Stimulated activated effector memory CD8-positive, alpha-beta T cell treated with anti-CD3 and anti-CD28 coated beads, Interleukin-12 subunit alpha, Interleukin-12 subunit beta, amount 100 ng/mL, for 72 hours (primary cell): ENCODE data around the gene TRIP12.
"Not testable (repeated sequence)": the region's sequence is repeated elsewhere in the genome, so short reads cannot be mapped to it uniquely, and the experiment has no call there.

Experiments
- ATAC-seq: fragments of 150-1000 bp; cut with Tn5 transposase; 2 replicates; pipeline ENCODE4 v1.10.0; 2021
- DNase-seq, 2 donors: peaks; one replicate each; pipeline ENCODE4 v3.0.0; 2021 to 2022; ENCODE audit warnings: low spot score in 2 of 2
- H3K27ac Mint-ChIP-seq: one replicate; pipeline ENCODE4 v1.8.0; 2022; ENCODE audit warnings: mild to moderate bottlenecking, mixed read lengths
- H3K36me3 Mint-ChIP-seq: one replicate; pipeline ENCODE4 v1.8.0; 2022; ENCODE audit warnings: mild to moderate bottlenecking, mixed read lengths
- H3K4me1 Mint-ChIP-seq: one replicate; pipeline ENCODE4 v1.8.0; 2022; ENCODE audit warnings: mixed read lengths
- H3K4me3 Mint-ChIP-seq: one replicate; pipeline ENCODE4 v1.8.0; 2022; ENCODE audit warnings: mild to moderate bottlenecking, mixed read lengths
- H3K9me3 Mint-ChIP-seq: one replicate; pipeline ENCODE4 v1.8.0; 2022; ENCODE audit warnings: mixed read lengths

TRIP12 gene

GRCh38 chr2:229795058-229795457 is 126.8 kb downstream of the TRIP12 start:
- ATAC-seq (no peak), DNase-seq (no peak)
- Mint-ChIP-seq H3K4me1 (peaks cover 5% of the 10 kb centered on the region), H3K9me3 (no peaks in the 10 kb centered on the region), H3K27ac (no peak overlapping the region), H3K4me3 (no peak overlapping the region), H3K36me3 (peaks cover 100% of the 10 kb centered on the region)

GRCh38 chr2:229794636-229795035 is 127.2 kb downstream of the TRIP12 start:
- no peaks in the 10 kb centered on the region for H3K9me3 Mint-ChIP-seq
- H3K4me3 Mint-ChIP-seq = no peak overlapping the region
- H3K36me3 Mint-ChIP-seq = peaks cover 100% of the 10 kb centered on the region
- H3K27ac Mint-ChIP-seq = no peak overlapping the region
- H3K4me1 Mint-ChIP-seq = peaks cover 5% of the 10 kb centered on the region
- DNase-seq = no peak
- no peak for ATAC-seq

GRCh38 chr2:229786289-229786688 is 135.5 kb downstream of the TRIP12 start:
- not testable (repeated sequence) for H3K4me3 Mint-ChIP-seq, ATAC-seq, DNase-seq, H3K9me3 Mint-ChIP-seq, H3K27ac Mint-ChIP-seq
- peaks cover 22% of the 10 kb centered on the region for H3K4me1 Mint-ChIP-seq
- H3K36me3 Mint-ChIP-seq = peaks cover 100% of the 10 kb centered on the region

GRCh38 chr2:229784791-229785190 is 137.0 kb downstream of the TRIP12 start:
- Mint-ChIP-seq H3K36me3 (peaks cover 100% of the 10 kb centered on the region), H3K9me3 (no peaks in the 10 kb centered on the region), H3K4me1 (peaks cover 26% of the 10 kb centered on the region), H3K4me3 (no peak overlapping the region), H3K27ac (peak overlapping the region; percentile 10)
- DNase-seq = no peak
- ATAC-seq = no peak

- no peaks in the 10 kb centered on the region for H3K9me3 Mint-ChIP-seq
- peaks cover 100% of the 10 kb centered on the region for H3K36me3 Mint-ChIP-seq
- H3K27ac Mint-ChIP-seq = no peak overlapping the region
- peaks cover 20% of the 10 kb centered on the region for H3K4me1 Mint-ChIP-seq
- no peak overlapping the region for H3K4me3 Mint-ChIP-seq
- DNase-seq (no peak), ATAC-seq (no peak)
Observed at GRCh38 chr2:229783108-229783721, 138.6 kb downstream of the TRIP12 start.

GRCh38 chr2:229780856-229781773 is 140.7 kb downstream of the TRIP12 start:
- Mint-ChIP-seq H3K27ac (peak overlapping the region; percentile 52), H3K36me3 (peaks cover 100% of the 10 kb centered on the region), H3K4me3 (no peak overlapping the region), H3K4me1 (peaks cover 23% of the 10 kb centered on the region), H3K9me3 (no peaks in the 10 kb centered on the region)
- ATAC-seq = peak; percentile 64
- no peak for DNase-seq

GRCh38 chr2:229779650-229780049 is 142.2 kb downstream of the TRIP12 start:
- ATAC-seq = no peak
- H3K36me3 Mint-ChIP-seq = peaks cover 100% of the 10 kb centered on the region

GRCh38 chr2:229777716-229778115 is 144.1 kb downstream of the TRIP12 start:
- Mint-ChIP-seq H3K4me3 (no peak overlapping the region), H3K27ac (peak overlapping the region; percentile 18), H3K36me3 (peaks cover 100% of the 10 kb centered on the region), H3K4me1 (peaks cover 23% of the 10 kb centered on the region), H3K9me3 (no peaks in the 10 kb centered on the region)
- ATAC-seq (no peak), DNase-seq (no peak)

More at GRCh38 chr2:229779650-229780049, 142.2 kb downstream of the TRIP12 start:
- peaks cover 23% of the 10 kb centered on the region for H3K4me1 Mint-ChIP-seq
- peak overlapping the region; percentile 52 for H3K27ac Mint-ChIP-seq
- H3K4me3 Mint-ChIP-seq = no peak overlapping the region
- no peaks in the 10 kb centered on the region for H3K9me3 Mint-ChIP-seq
- no peak for DNase-seq

- peak overlapping the region; percentile 71 for H3K27ac Mint-ChIP-seq
- peaks cover 15% of the 10 kb centered on the region for H3K4me1 Mint-ChIP-seq
- DNase-seq (no peak), ATAC-seq (no peak)
- no peaks in the 10 kb centered on the region for H3K9me3 Mint-ChIP-seq
- peaks cover 100% of the 10 kb centered on the region for H3K36me3 Mint-ChIP-seq
- no peak overlapping the region for H3K4me3 Mint-ChIP-seq
Observed at GRCh38 chr2:229775614-229776313, 146.0 kb downstream of the TRIP12 start.

- H3K4me1 Mint-ChIP-seq = peaks cover 8% of the 10 kb centered on the region
- ATAC-seq = no peak
- no peak overlapping the region for H3K4me3 Mint-ChIP-seq
- no peak overlapping the region for H3K27ac Mint-ChIP-seq
- DNase-seq = no peak
- peaks cover 100% of the 10 kb centered on the region for H3K36me3 Mint-ChIP-seq
- no peaks in the 10 kb centered on the region for H3K9me3 Mint-ChIP-seq
Observed at GRCh38 chr2:229774237-229774636, 147.6 kb downstream of the TRIP12 start.

- Mint-ChIP-seq H3K4me3 (no peak overlapping the region), H3K36me3 (peaks cover 94% of the 10 kb centered on the region), H3K27ac (peak overlapping the region; percentile 34), H3K9me3 (no peaks in the 10 kb centered on the region), H3K4me1 (no peaks in the 10 kb centered on the region)
- DNase-seq (no peak), ATAC-seq (no peak)
Observed at GRCh38 chr2:229768235-229768634, 153.6 kb downstream of the TRIP12 start.

- Mint-ChIP-seq H3K4me1 (no peaks in the 10 kb centered on the region), H3K27ac (no peak overlapping the region), H3K9me3 (no peaks in the 10 kb centered on the region), H3K4me3 (no peak overlapping the region), H3K36me3 (peaks cover 69% of the 10 kb centered on the region)
- ATAC-seq (no peak), DNase-seq (no peak)
Observed at GRCh38 chr2:229765721-229766120, 156.1 kb downstream of the TRIP12 start.

GRCh38 chr2:229761663-229762062 is 160.1 kb downstream of the TRIP12 start:
- no peaks in the 10 kb centered on the region for H3K4me1 Mint-ChIP-seq
- H3K9me3 Mint-ChIP-seq = no peaks in the 10 kb centered on the region
- ATAC-seq = no peak
- H3K27ac Mint-ChIP-seq = no peak overlapping the region
- no peak for DNase-seq
- H3K4me3 Mint-ChIP-seq = no peak overlapping the region
- H3K36me3 Mint-ChIP-seq = peaks cover 34% of the 10 kb centered on the region

- H3K4me3 Mint-ChIP-seq, H3K9me3 Mint-ChIP-seq, H3K4me1 Mint-ChIP-seq, H3K36me3 Mint-ChIP-seq, ATAC-seq, H3K27ac Mint-ChIP-seq, DNase-seq: not testable (repeated sequence)
Observed at GRCh38 chr2:229757462-229757861, 164.3 kb downstream of the TRIP12 start.

- Mint-ChIP-seq H3K4me1 (no peaks in the 10 kb centered on the region), H3K36me3 (peaks cover 6% of the 10 kb centered on the region), H3K9me3 (no peaks in the 10 kb centered on the region), H3K27ac (no peak overlapping the region), H3K4me3 (no peak overlapping the region)
- DNase-seq = no peak
- no peak for ATAC-seq
Observed at GRCh38 chr2:229752970-229753729, 168.7 kb downstream of the TRIP12 start.
